HepG2 (cell line): ENCODE data around the gene MYO16. TPM values are rescaled to one million over a fixed set of nuclear protein-coding genes. Genes with fewer than 3 reads are reported as not detected.

Experiments
- ATAC-seq: fragments of 200-7000 bp; cut with Tn5 transposase; 3 replicates; pipeline ENCODE4 v1.9.1; 2020; ENCODE audit warnings: mild to moderate bottlenecking, moderate library complexity
- BruUV-seq: library from RNA; stranded (reverse); fragments of 400-500 nt; replicated peaks from 2 replicates; lab custom pipeline; 2021; lab: Mats Ljungman, UMichigan
- CTCF ChIA-PET: fragments of 300-600 bp; formaldehyde crosslinking; extraction: SDS; loops from one replicate; lab custom pipeline; 2021; ENCODE audit warnings: low total read pairs, inconsistent platforms, low intra/inter-chr PET ratio; lab: Yijun Ruan, JAX
- POLR2A ChIA-PET: fragments of 350-600 bp; sonication (Branson Sonifier 250); formaldehyde crosslinking; loops from one replicate; lab custom pipeline; 2020; ENCODE audit warnings: antibody characterized with exemption, inconsistent platforms; lab: Yijun Ruan, JAX
- DNase-seq: peaks from one replicate; pipeline ENCODE4 v3.0.0-alpha.2; 2015; ENCODE audit warnings: low spot score
- FAIRE-seq: peaks from 3 replicates; lab custom pipeline; 2011; peaks lifted over from hg19 to GRCh38; lab: Jason Lieb, UNC
- H2AFZ ChIP-seq: one replicate; pipeline ENCODE4 v1.6.1; 2011; ENCODE audit warnings: low read length, inconsistent platforms
- H3K27ac ChIP-seq: fragments of 300-600 bp; 3 replicates; pipeline ENCODE4 v1.8.0; 2011; ENCODE audit warnings: mixed run types, mild to moderate bottlenecking, mixed read lengths, low read length, inconsistent platforms; ENCODE audit not compliant: insufficient read depth; ENCODE audit errors: extremely low read length
- H3K27me3 ChIP-seq, 2 experiments: fragments of 200-600 bp in 1 of 2; 2 replicates in 1 of 2; 3 replicates in 1 of 2; pipeline versions ENCODE4 v1.6.0 to v1.8.0; 2011; ENCODE audit warnings: low read length in 2 of 2, mild to moderate bottlenecking in 2 of 2, moderate library complexity in 2 of 2, inconsistent platforms in 1 of 2; ENCODE audit not compliant: insufficient read depth in 2 of 2, control insufficient read depth in 1 of 2
- H3K36me3 ChIP-seq, 2 experiments: fragments of 200-600 bp in 1 of 2; replicated peaks in 1 of 2; 2 replicates in 1 of 2; 3 replicates in 1 of 2; pipeline versions ENCODE4 v1.5.1 to v1.8.0; 2011; ENCODE audit warnings: low read length in 2 of 2, inconsistent platforms in 1 of 2; ENCODE audit not compliant: insufficient read depth in 2 of 2, control insufficient read depth in 1 of 2
- H3K4me1 ChIP-seq: 2 replicates; pipeline ENCODE4 v1.5.1; 2012; ENCODE audit warnings: low read length, inconsistent platforms; ENCODE audit not compliant: insufficient read depth
- H3K4me2 ChIP-seq: 2 replicates; pipeline ENCODE4 v1.6.0; 2011; ENCODE audit warnings: low read depth, low read length, inconsistent platforms
- H3K4me3 ChIP-seq, 3 experiments: fragments of 200-600 bp in 1 of 3; sonication (generic), shearing (Covaris generic) in 1 of 3; replicated peaks in 1 of 3; 2 replicates each; pipeline ENCODE4 v1.5.1; 2011 to 2016; ENCODE audit warnings: low read length in 3 of 3, inconsistent platforms in 2 of 3, low read depth in 2 of 3, mild to moderate bottlenecking in 2 of 3, control low read depth in 1 of 3, mixed read lengths in 1 of 3; ENCODE audit not compliant: insufficient read depth in 1 of 3
- H3K79me2 ChIP-seq: one replicate; pipeline ENCODE4 v1.6.1; 2011; ENCODE audit warnings: low read length, inconsistent platforms; ENCODE audit not compliant: insufficient read depth
- H3K9ac ChIP-seq: 2 replicates; pipeline ENCODE4 v1.6.0; 2011; ENCODE audit warnings: mild to moderate bottlenecking, low read depth, low read length, inconsistent platforms; ENCODE audit not compliant: insufficient read depth
- H3K9me3 ChIP-seq: 2 replicates; pipeline ENCODE4 v1.5.1; 2012; ENCODE audit warnings: mild to moderate bottlenecking, low read length
- H4K20me1 ChIP-seq: 2 replicates; pipeline ENCODE4 v1.6.0; 2011; ENCODE audit warnings: inconsistent platforms, mild to moderate bottlenecking, low read length, moderate library complexity; ENCODE audit not compliant: insufficient read depth
- BRCA1 ChIP-seq: sonication (generic); formaldehyde crosslinking; IDR thresholded peaks from 2 replicates; pipeline ENCODE4 v1.4.0; 2020; ENCODE audit warnings: missing genetic modification reagents
- MTA1 ChIP-seq: sonication (generic); formaldehyde crosslinking; IDR thresholded peaks from 2 replicates; pipeline ENCODE4 v1.4.0; 2020; ENCODE audit warnings: missing genetic modification reagents, mild to moderate bottlenecking, borderline replicate concordance
- ZNF354B ChIP-seq: sonication (generic); formaldehyde crosslinking; IDR thresholded peaks from 2 replicates; pipeline ENCODE4 v1.8.0; 2022; ENCODE audit warnings: mild to moderate bottlenecking, missing genetic modification reagents
- WGBS: methylation state at CpG from one replicate; pipeline ENCODE4 v1.1.6; 2017; ENCODE audit warnings: low lambda C conversion rate; 5-methylcytosine and 5-hydroxymethylcytosine counted together
- in situ Hi-C: cut with HindIII; loops from 2 replicates; pipeline ENCODE4 v1.10.0; 2017; ENCODE audit warnings: low pct_unique_long_range_greater_than_20kb; ENCODE audit not compliant: extremely low pct_ligation_motif_present
- intact Hi-C: fragments of 100-400 bp; cut with micrococcal nuclease; formaldehyde crosslinking; loops from one replicate; pipeline ENCODE4 v1.10.0; 2022; ENCODE audit not compliant: unreplicated experiment
- polyA plus RNA-seq, 8 experiments: library from polyadenylated mRNA; depleted of rRNA in 3 of 8; stranded (reverse) in 7 of 8; unstranded in 1 of 8; fragments of >200 nt; fragmentation: Illumina TruSeq in 4 of 8; extraction: Trizol in 4 of 8; gene quantifications; 2 replicates each; pipeline versions ENCODE4 v1.2.1 to v1.2.3, GENCODE V29; 2011 to 2016; ENCODE audit warnings: low read depth in 4 of 8, missing spikeins in 1 of 8, mixed read lengths in 1 of 8; ENCODE audit not compliant: insufficient read depth in 1 of 8
- total RNA-seq, 5 experiments: library from RNA; depleted of rRNA; stranded (reverse); fragments of >200 nt; fragmentation: Illumina TruSeq; extraction: Trizol; gene quantifications; 2 replicates each; pipeline ENCODE4 v1.2.3, GENCODE V29; 2016; ENCODE audit warnings: low read depth in 1 of 5
- TF ChIP-seq, protein P1 (sequence below): sonication (generic); formaldehyde crosslinking; IDR thresholded peaks from 2 replicates; pipeline ENCODE4 v1.4.0; 2020; ENCODE audit warnings: missing genetic modification reagents, mild to moderate bottlenecking, borderline replicate concordance
- TF ChIP-seq, protein P2 (sequence below): sonication (generic); formaldehyde crosslinking; IDR thresholded peaks from 2 replicates; pipeline ENCODE4 v1.4.0; 2020; ENCODE audit warnings: mild to moderate bottlenecking, missing genetic modification reagents

The MYO16 gene
- total and polyA plus RNA-seq, 2 of the 13 experiments (the other 11 are each of a cell fraction or from before 2014, with no cell fraction given) = not detected

DNA sequence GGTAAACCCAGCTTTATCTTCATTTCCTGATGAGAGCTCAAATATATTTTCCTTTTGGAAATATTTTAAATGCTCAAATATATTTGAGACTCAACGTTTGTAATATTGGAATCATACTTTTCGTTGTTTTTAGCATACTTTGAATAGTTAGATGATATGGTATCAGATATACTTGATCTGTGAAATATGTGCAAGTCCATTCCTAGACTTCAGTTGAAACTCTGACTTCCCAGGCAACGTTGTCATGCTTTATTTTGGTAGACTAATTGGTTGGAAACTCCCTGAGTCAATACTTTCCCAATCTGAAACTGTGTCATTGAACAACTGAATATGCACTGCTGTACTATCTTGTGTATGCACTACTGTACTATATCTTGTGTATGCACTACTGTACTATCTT lies 378.5 kb downstream of the MYO16 start:
- no TSS peak for BruUV-seq
- Histone ChIP-seq H3K9me3 (no peaks in the 10 kb centered on the region), H3K27ac (no peak overlapping the region), H3K27me3 (no peaks in the 10 kb centered on the region), H3K36me3 (no peaks in the 10 kb centered on the region), H2AFZ (no peak overlapping the region), H3K79me2 (no peaks in the 10 kb centered on the region), H3K4me2 (no peak overlapping the region), H3K9ac (no peak overlapping the region), H4K20me1 (no peaks in the 10 kb centered on the region), H3K4me3 (no peak overlapping the region)
- DNase-seq = no peak
- intact Hi-C loops = no loop called here
- ChIA-PET POLR2A (no interaction called here), CTCF (no interaction called here)
- ATAC-seq = no peak
- 2% methylated on average over 3 of the region's 3 CpGs for WGBS
- in situ Hi-C loops = no loop called here
- TF ChIP-seq BRCA1 (CRISPR knock-in tag) = no peak
- TF ChIP-seq, all 625 proteins: peak for 0
- no peaks in the 10 kb centered on the region for H3K4me1 ChIP-seq
- no peak for FAIRE-seq

DNA sequence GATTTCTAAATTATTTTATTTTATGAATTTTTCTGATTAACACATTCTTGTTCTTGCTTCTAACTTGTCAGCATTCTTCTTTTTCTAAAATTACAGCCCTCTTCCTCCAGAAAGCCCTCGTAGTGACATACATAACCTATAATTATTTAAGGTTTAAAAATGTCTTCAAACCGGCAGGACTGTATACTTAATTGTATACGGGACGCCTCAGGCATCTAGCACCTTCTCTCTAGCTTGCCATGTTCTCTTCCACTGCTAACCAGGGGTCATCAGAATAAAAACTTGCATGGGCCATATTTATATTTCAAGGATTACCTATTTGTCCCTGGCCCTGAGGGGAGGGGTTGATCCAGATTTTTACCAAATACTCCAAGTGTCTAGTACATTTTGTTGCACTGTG lies 380.3 kb downstream of the MYO16 start:
- 38% methylated on average over 4 of the region's 4 CpGs for WGBS
- in situ Hi-C loops = no loop called here
- Histone ChIP-seq H4K20me1 (no peaks in the 10 kb centered on the region), H3K9me3 (no peaks in the 10 kb centered on the region), H3K4me3 (no peak overlapping the region), H3K79me2 (no peaks in the 10 kb centered on the region), H3K36me3 (no peaks in the 10 kb centered on the region), H3K4me2 (no peak overlapping the region), H2AFZ (no peak overlapping the region), H3K27ac (no peak overlapping the region), H3K27me3 (no peaks in the 10 kb centered on the region), H3K9ac (no peak overlapping the region), H3K4me1 (no peaks in the 10 kb centered on the region)
- intact Hi-C loops = no loop called here
- ChIA-PET CTCF (no interaction called here), POLR2A (no interaction called here)
- TF ChIP-seq MTA1 (no peak), ZNF354B (CRISPR knock-in tag) (no peak)
- TF ChIP-seq, protein P1, sequence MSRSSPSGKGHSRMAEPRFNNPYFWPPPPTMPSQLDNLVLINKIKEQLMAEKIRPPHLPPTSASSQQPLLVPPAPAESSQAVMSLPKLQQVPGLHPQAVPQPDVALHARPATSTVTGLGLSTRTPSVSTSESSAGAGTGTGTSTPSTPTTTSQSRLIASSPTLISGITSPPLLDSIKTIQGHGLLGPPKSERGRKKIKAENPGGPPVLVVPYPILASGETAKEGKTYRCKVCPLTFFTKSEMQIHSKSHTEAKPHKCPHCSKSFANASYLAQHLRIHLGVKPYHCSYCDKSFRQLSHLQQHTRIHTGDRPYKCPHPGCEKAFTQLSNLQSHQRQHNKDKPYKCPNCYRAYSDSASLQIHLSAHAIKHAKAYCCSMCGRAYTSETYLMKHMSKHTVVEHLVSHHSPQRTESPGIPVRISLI = no peak
- TF ChIP-seq, protein P2, sequence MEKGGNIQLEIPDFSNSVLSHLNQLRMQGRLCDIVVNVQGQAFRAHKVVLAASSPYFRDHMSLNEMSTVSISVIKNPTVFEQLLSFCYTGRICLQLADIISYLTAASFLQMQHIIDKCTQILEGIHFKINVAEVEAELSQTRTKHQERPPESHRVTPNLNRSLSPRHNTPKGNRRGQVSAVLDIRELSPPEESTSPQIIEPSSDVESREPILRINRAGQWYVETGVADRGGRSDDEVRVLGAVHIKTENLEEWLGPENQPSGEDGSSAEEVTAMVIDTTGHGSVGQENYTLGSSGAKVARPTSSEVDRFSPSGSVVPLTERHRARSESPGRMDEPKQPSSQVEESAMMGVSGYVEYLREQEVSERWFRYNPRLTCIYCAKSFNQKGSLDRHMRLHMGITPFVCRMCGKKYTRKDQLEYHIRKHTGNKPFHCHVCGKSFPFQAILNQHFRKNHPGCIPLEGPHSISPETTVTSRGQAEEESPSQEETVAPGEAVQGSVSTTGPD (CRISPR knock-in tag) = no peak
- FAIRE-seq = no peak
- DNase-seq = no peak
- ATAC-seq = no peak
- BruUV-seq = no TSS peak
